Vagina (tissue), 2 donors: ENCODE results near the gene KIF16B.

Experiments used
- CTCF ChIP-seq, 3 experiments: fragments of 450-650 bp in 2 of 3; fragments of 200-600 bp in 1 of 3; sonication (generic) in 1 of 3; IDR thresholded peaks; one replicate each; pipeline ENCODE4 v1.5.1; 2017 to 2019; ENCODE audit warnings: antibody characterized with exemption in 3 of 3, mild to moderate bottlenecking in 2 of 3, moderate library complexity in 2 of 3
- POLR2A ChIP-seq, 2 donors: fragments of 450-650 bp; IDR thresholded peaks; one replicate each; pipeline ENCODE4 v1.6.1; 2017; ENCODE audit warnings: antibody characterized with exemption in 2 of 2, mild to moderate bottlenecking in 2 of 2, moderate library complexity in 2 of 2

GRCh38 chr20:16571333-16571732, 1.9 kb downstream of the KIF16B start:
- TF ChIP-seq CTCF (IDR thresholded peaks at IDR 0.05), result no peak
- no peak for TF ChIP-seq POLR2A (IDR thresholded peaks at IDR 0.05)
